H9 (cell line): ENCODE data around the gene PGBD5. TPM values are rescaled to one million over a fixed set of nuclear protein-coding genes. Genes with fewer than 3 reads are reported as not detected.

Experiments used
- DNase-seq: peaks from one replicate; pipeline ENCODE4 v3.0.0-alpha.2; 2017
- H2AFZ ChIP-seq: one replicate; pipeline ENCODE4 v1.6.1; 2013; ENCODE audit warnings: mild to moderate bottlenecking, low read length, control low read depth, moderate library complexity
- H2AK5ac ChIP-seq: 2 replicates; pipeline ENCODE4 v1.6.1; 2013; ENCODE audit warnings: low read length, control low read depth, mixed read lengths; ENCODE audit not compliant: insufficient read length
- H2BK120ac ChIP-seq: one replicate; pipeline ENCODE4 v1.6.1; 2013; ENCODE audit warnings: low read depth, mild to moderate bottlenecking, low read length, control low read depth, inconsistent platforms; ENCODE audit not compliant: poor library complexity, severe bottlenecking
- H2BK12ac ChIP-seq: 2 replicates; pipeline ENCODE4 v1.6.1; 2013; ENCODE audit warnings: low read length, control low read depth, mixed read lengths, low read depth; ENCODE audit not compliant: insufficient read length
- H2BK15ac ChIP-seq: 2 replicates; pipeline ENCODE4 v1.6.1; 2013; ENCODE audit warnings: low read depth, low read length, control low read depth
- H2BK20ac ChIP-seq: one replicate; pipeline ENCODE4 v1.6.1; 2013; ENCODE audit warnings: low read depth, mild to moderate bottlenecking, low read length, control low read depth, inconsistent platforms; ENCODE audit not compliant: poor library complexity, severe bottlenecking
- H2BK5ac ChIP-seq: 2 replicates; pipeline ENCODE4 v1.6.1; 2013; ENCODE audit warnings: low read length, control low read depth, mixed read lengths; ENCODE audit not compliant: insufficient read length
- H3K14ac ChIP-seq: 2 replicates; pipeline ENCODE4 v1.6.1; 2013; ENCODE audit warnings: low read length, control low read depth; ENCODE audit not compliant: insufficient read depth
- H3K18ac ChIP-seq: 2 replicates; pipeline ENCODE4 v1.6.1; 2013; ENCODE audit warnings: low read depth, mild to moderate bottlenecking, mixed read lengths, low read length, control low read depth; ENCODE audit not compliant: insufficient read length
- H3K23ac ChIP-seq: 2 replicates; pipeline ENCODE4 v1.6.1; 2013; ENCODE audit warnings: low read length, control low read depth, mixed read lengths, low read depth; ENCODE audit not compliant: insufficient read length
- H3K23me2 ChIP-seq: 2 replicates; pipeline ENCODE4 v1.6.1; 2013; ENCODE audit warnings: low read depth, mild to moderate bottlenecking, mixed read lengths, low read length, control low read depth; ENCODE audit not compliant: insufficient read length, poor library complexity, severe bottlenecking
- H3K27ac ChIP-seq: 2 replicates; pipeline ENCODE4 v1.5.1; 2013; ENCODE audit warnings: low read length, control low read depth, mixed read lengths, low read depth; ENCODE audit not compliant: insufficient read length
- H3K27me3 ChIP-seq: 2 replicates; pipeline ENCODE4 v1.6.1; 2013; ENCODE audit warnings: low read length, control low read depth, inconsistent platforms; ENCODE audit not compliant: insufficient read depth
- H3K4ac ChIP-seq: 2 replicates; pipeline ENCODE4 v1.6.1; 2013; ENCODE audit warnings: low read depth, mild to moderate bottlenecking, control low read depth, inconsistent platforms, low read length, moderate library complexity
- H3K4me1 ChIP-seq: 2 replicates; pipeline ENCODE4 v1.6.1; 2013; ENCODE audit warnings: low read length, control low read depth, inconsistent platforms; ENCODE audit not compliant: insufficient read depth
- H3K4me2 ChIP-seq: 2 replicates; pipeline ENCODE4 v1.6.1; 2013; ENCODE audit warnings: low read length, control low read depth, mixed read lengths; ENCODE audit not compliant: insufficient read length, insufficient read depth
- H3K56ac ChIP-seq: 2 replicates; pipeline ENCODE4 v1.6.1; 2013; ENCODE audit warnings: low read depth, mild to moderate bottlenecking, mixed read lengths, low read length, control low read depth; ENCODE audit not compliant: insufficient read length
- H3K79me1 ChIP-seq: 2 replicates; pipeline ENCODE4 v1.6.1; 2013; ENCODE audit warnings: low read depth, mild to moderate bottlenecking, moderate library complexity, low read length, control low read depth, inconsistent platforms; ENCODE audit not compliant: insufficient read depth, poor library complexity, severe bottlenecking
- H3K79me2 ChIP-seq: 2 replicates; pipeline ENCODE4 v1.6.1; 2013; ENCODE audit warnings: low read length, control low read depth, inconsistent platforms; ENCODE audit not compliant: insufficient read depth
- H3K9ac ChIP-seq: 2 replicates; pipeline ENCODE4 v1.6.1; 2013; ENCODE audit warnings: low read length, control low read depth, mixed read lengths; ENCODE audit not compliant: insufficient read length; ENCODE audit errors: extremely low read depth
- H3K9me3 ChIP-seq: one replicate; pipeline ENCODE4 v1.6.1; 2013; ENCODE audit warnings: low read depth, low read length, inconsistent platforms; ENCODE audit not compliant: control insufficient read depth
- H3T11ph ChIP-seq: one replicate; pipeline ENCODE4 v1.6.1; 2013; ENCODE audit warnings: mild to moderate bottlenecking, low read length, control low read depth, inconsistent platforms
- H4K20me1 ChIP-seq: one replicate; pipeline ENCODE4 v1.6.1; 2013; ENCODE audit not compliant: control insufficient read depth, insufficient read length, insufficient read depth
- H4K5ac ChIP-seq: 2 replicates; pipeline ENCODE4 v1.6.1; 2013; ENCODE audit warnings: low read depth, mild to moderate bottlenecking, mixed read lengths, low read length, control low read depth; ENCODE audit not compliant: insufficient read length
- H4K8ac ChIP-seq: replicated peaks from 2 replicates; pipeline ENCODE4 v1.6.1; 2013; ENCODE audit warnings: low read length, control low read depth, mixed read lengths, low read depth; ENCODE audit not compliant: insufficient read length
- H4K91ac ChIP-seq: 2 replicates; pipeline ENCODE4 v1.6.1; 2013; ENCODE audit warnings: low read depth, mild to moderate bottlenecking, moderate library complexity, mixed read lengths, low read length, control low read depth; ENCODE audit not compliant: insufficient read length
- H3K27ac Mint-ChIP-seq, 3 experiments: 2 replicates in 2 of 3; 3 replicates in 1 of 3; pipeline ENCODE4 v1.8.0; 2020 to 2021; ENCODE audit warnings: mixed read lengths in 3 of 3, mild to moderate bottlenecking in 1 of 3, moderate library complexity in 1 of 3
- H3K27me3 Mint-ChIP-seq: 2 replicates; pipeline ENCODE4 v1.8.0; 2021; ENCODE audit warnings: low read depth, mild to moderate bottlenecking, moderate library complexity, mixed read lengths
- H3K36me3 Mint-ChIP-seq, 3 experiments: 2 replicates in 2 of 3; 3 replicates in 1 of 3; pipeline ENCODE4 v1.8.0; 2020 to 2021; ENCODE audit warnings: low read depth in 3 of 3, mixed read lengths in 3 of 3; ENCODE audit not compliant: insufficient read depth in 1 of 3
- H3K4me1 Mint-ChIP-seq, 2 experiments: 2 replicates each; pipeline ENCODE4 v1.8.0; 2020; ENCODE audit warnings: mixed read lengths in 2 of 2
- H3K4me3 Mint-ChIP-seq, 2 experiments: 2 replicates in 1 of 2; 3 replicates in 1 of 2; pipeline ENCODE4 v1.8.0; 2020 to 2021; ENCODE audit warnings: mild to moderate bottlenecking in 2 of 2, mixed read lengths in 2 of 2, moderate library complexity in 1 of 2
- H3K9me3 Mint-ChIP-seq, 2 experiments: 2 replicates in 1 of 2; 3 replicates in 1 of 2; pipeline ENCODE4 v1.8.0; 2020; ENCODE audit warnings: mild to moderate bottlenecking in 2 of 2, mixed read lengths in 2 of 2, moderate library complexity in 1 of 2
- WGBS: extraction: QIAGEN DNeasy Blood & Tissue Kit; methylation state at CpG from one replicate; pipeline ENCODE4 v1.1.7; 2013; ENCODE audit warnings: missing lambda C conversion rate, low lambda C conversion rate, mixed read lengths; ENCODE audit not compliant: insufficient read length; ENCODE audit errors: extremely low coverage; 5-methylcytosine and 5-hydroxymethylcytosine counted together
- total RNA-seq: library from RNA; stranded (reverse); gene quantifications from 2 replicates; pipeline ENCODE4 v1.2.1, GENCODE V29; 2021
- TF ChIP-seq, protein P1 (sequence below): fragments of 200-600 bp; sonication (generic); conservative IDR thresholded peaks from 3 replicates; pipeline ENCODE4 v1.8.0; 2021; ENCODE audit warnings: antibody characterized with exemption, mild to moderate bottlenecking

Gene PGBD5
- total RNA-seq, 1 experiment from 2014 or later, result 19.1 TPM

DNA sequence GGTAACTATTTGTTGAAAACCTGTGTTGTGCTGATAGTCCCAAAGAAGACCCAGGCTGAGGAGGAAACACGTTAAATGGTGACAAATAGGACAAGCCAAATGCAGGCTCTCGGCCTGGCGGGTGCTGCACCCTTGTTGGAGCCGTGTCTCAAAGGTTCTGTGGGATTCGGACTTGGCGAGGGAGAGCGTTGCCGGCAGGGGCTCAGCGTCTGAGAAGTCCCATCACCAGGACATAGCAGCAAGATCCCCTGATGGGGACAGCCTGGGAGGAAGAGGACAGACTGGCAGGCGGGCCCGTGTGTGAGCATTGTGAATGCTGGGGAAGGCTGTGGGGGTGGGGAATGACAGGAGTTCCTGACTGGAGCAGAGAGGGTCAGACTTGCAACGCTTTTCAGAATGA, 142.5 kb downstream of the PGBD5 start:
- no peak overlapping the region for H2BK5ac ChIP-seq

More for the DNA sequence above, 142.5 kb downstream of the PGBD5 start:
- Histone ChIP-seq H2AFZ (no peak overlapping the region), H4K8ac (no peak overlapping the region), H3K23ac (no peak overlapping the region), H3K4me2 (no peak overlapping the region), H4K91ac (no peak overlapping the region), H4K5ac (no peak overlapping the region), H3K27me3 (no peaks in the 10 kb centered on the region), H3K23me2 (no peaks in the 10 kb centered on the region), H3T11ph (no peak overlapping the region), H2BK12ac (no peak overlapping the region), H3K9ac (no peak overlapping the region), H4K20me1 (no peaks in the 10 kb centered on the region), H3K79me1 (no peaks in the 10 kb centered on the region), H2BK120ac (no peak overlapping the region), H3K56ac (no peak overlapping the region), H2BK15ac (no peak overlapping the region), H3K14ac (no peak overlapping the region), H3K4ac (no peak overlapping the region), H3K27ac (no peak overlapping the region), H2BK20ac (no peak overlapping the region), H3K79me2 (no peaks in the 10 kb centered on the region), H2AK5ac (no peak overlapping the region), H3K4me1 (no peaks in the 10 kb centered on the region), H3K9me3 (no peaks in the 10 kb centered on the region), H3K18ac (no peak overlapping the region)
- WGBS, result no CpG with 5 or more reads among the region's 12 CpGs
- Mint-ChIP-seq H3K9me3 (no peaks in the 10 kb centered on the region), H3K27ac (peak overlapping the region in 1 of 3 experiments; percentile 31; a peak in 1 of 7 replicates), H3K4me1 (peaks cover 16 to 18% of the 10 kb centered on the region in 2 experiments), H3K36me3 (peaks cover 5 to 15% (median 12%) of the 10 kb centered on the region in 3 experiments; a peak in 6 of 7 replicates), H3K27me3 (no peaks in the 10 kb centered on the region), H3K4me3 (no peak overlapping the region)
- TF ChIP-seq, protein P1, sequence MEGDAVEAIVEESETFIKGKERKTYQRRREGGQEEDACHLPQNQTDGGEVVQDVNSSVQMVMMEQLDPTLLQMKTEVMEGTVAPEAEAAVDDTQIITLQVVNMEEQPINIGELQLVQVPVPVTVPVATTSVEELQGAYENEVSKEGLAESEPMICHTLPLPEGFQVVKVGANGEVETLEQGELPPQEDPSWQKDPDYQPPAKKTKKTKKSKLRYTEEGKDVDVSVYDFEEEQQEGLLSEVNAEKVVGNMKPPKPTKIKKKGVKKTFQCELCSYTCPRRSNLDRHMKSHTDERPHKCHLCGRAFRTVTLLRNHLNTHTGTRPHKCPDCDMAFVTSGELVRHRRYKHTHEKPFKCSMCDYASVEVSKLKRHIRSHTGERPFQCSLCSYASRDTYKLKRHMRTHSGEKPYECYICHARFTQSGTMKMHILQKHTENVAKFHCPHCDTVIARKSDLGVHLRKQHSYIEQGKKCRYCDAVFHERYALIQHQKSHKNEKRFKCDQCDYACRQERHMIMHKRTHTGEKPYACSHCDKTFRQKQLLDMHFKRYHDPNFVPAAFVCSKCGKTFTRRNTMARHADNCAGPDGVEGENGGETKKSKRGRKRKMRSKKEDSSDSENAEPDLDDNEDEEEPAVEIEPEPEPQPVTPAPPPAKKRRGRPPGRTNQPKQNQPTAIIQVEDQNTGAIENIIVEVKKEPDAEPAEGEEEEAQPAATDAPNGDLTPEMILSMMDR, result no peak
- DNase-seq, result no peak
